Prostate gland (tissue), 2 donors: ENCODE results near the gene PAPOLB. TPM values are rescaled to one million over a fixed set of nuclear protein-coding genes. Genes with fewer than 3 reads are reported as not detected.

Experiments used
- DNase-seq: peaks from one replicate; pipeline ENCODE4 v3.0.0-alpha.2; 2019; ENCODE audit warnings: low spot score
- H3K27ac ChIP-seq, 2 donors: fragments of 200-600 bp; sonication (generic); 2 replicates each; pipeline ENCODE4 v1.5.1; 2017 to 2019
- H3K27me3 ChIP-seq: fragments of 200-600 bp; sonication (generic); replicated peaks from 2 replicates; pipeline ENCODE4 v1.5.1; 2019; ENCODE audit not compliant: insufficient read depth
- H3K36me3 ChIP-seq, 2 donors: fragments of 200-600 bp; sonication (generic); 1 replicate in 1 of 2; 2 replicates in 1 of 2; pipeline versions ENCODE4 v1.5.1 to v1.8.1; 2017 to 2019
- H3K4me1 ChIP-seq: fragments of 200-600 bp; sonication (generic); replicated peaks from 2 replicates; pipeline ENCODE4 v1.5.1; 2019
- H3K4me3 ChIP-seq, 2 donors: fragments of 200-600 bp; sonication (generic); 2 replicates each; pipeline ENCODE4 v1.5.1; 2017 to 2019
- H3K9me3 ChIP-seq: fragments of 200-600 bp; sonication (generic); 2 replicates; pipeline ENCODE4 v1.5.1; 2017
- POLR2A ChIP-seq: fragments of 450-650 bp; IDR thresholded peaks from one replicate; pipeline ENCODE4 v1.6.1; 2016; ENCODE audit warnings: antibody characterized with exemption, mild to moderate bottlenecking
- POLR2AphosphoS5 ChIP-seq: sonication (generic); formaldehyde crosslinking; IDR thresholded peaks from one replicate; pipeline ENCODE4 v1.6.1; 2017; ENCODE audit warnings: antibody characterized with exemption
- WGBS: methylation state at CpG from one replicate; pipeline ENCODE4 v1.1.5; 2018; 5-methylcytosine and 5-hydroxymethylcytosine counted together
- intact Hi-C: fragments of 100-400 bp; cut with DNase I; formaldehyde crosslinking; loops from one replicate; pipeline ENCODE4 v1.14.2; 2022
- small RNA-seq, 2 donors: library from RNA; depleted of rRNA; stranded (forward); fragments of <200 nt; gene quantifications; one replicate each; pipeline ENCODE3, GENCODE V24; 2016
- total RNA-seq, 2 donors: library from RNA; depleted of rRNA; stranded (reverse); fragments of >200 nt; gene quantifications; one replicate each; pipeline ENCODE4 v1.1.0, GENCODE V29; 2016
- TF ChIP-seq, protein P1 (sequence below), 4 experiments: fragments of 200-600 bp in 2 of 4; fragments of 450-650 bp in 2 of 4; sonication (generic) in 2 of 4; IDR thresholded peaks; 1 replicate in 3 of 4; 2 replicates in 1 of 4; pipeline ENCODE4 v1.5.1; 2016 to 2019; ENCODE audit warnings: antibody characterized with exemption in 4 of 4, mild to moderate bottlenecking in 2 of 4, moderate library complexity in 2 of 4

The PAPOLB gene
- total RNA-seq, 2 donors from 2014 or later = 4.7 TPM; not detected in 1

DNA sequence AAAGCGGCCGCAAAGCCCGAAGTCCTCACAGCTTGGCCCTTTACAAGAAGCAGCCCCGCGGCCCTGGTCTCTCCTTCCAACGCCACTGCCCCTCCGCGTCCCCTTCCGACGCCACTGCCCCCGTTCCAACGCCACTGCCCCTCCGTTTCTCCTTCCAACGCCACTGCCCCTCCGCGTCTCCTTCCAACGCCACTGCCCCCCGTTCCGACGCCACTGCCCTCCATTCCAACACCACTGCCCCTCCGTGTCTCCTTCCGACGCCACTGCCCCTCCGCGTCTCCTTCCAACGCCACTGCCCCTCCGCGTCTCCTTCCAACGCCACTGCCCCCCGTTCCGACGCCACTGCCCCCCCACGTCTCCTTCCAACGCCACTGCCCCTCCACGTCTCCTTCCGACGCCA lies 53.3 kb downstream of the PAPOLB start:
- no peaks in the 10 kb centered on the region for H3K4me1 ChIP-seq
- H3K9me3 ChIP-seq = no peaks in the 10 kb centered on the region
- WGBS = 83% methylated on average over 29 of the region's 37 CpGs
- no peak overlapping the region for H3K4me3 ChIP-seq
- intact Hi-C loops = no loop called here
- no peaks in the 10 kb centered on the region for H3K27me3 ChIP-seq
- no peak for TF ChIP-seq POLR2AphosphoS5
- TF ChIP-seq, protein P1, sequence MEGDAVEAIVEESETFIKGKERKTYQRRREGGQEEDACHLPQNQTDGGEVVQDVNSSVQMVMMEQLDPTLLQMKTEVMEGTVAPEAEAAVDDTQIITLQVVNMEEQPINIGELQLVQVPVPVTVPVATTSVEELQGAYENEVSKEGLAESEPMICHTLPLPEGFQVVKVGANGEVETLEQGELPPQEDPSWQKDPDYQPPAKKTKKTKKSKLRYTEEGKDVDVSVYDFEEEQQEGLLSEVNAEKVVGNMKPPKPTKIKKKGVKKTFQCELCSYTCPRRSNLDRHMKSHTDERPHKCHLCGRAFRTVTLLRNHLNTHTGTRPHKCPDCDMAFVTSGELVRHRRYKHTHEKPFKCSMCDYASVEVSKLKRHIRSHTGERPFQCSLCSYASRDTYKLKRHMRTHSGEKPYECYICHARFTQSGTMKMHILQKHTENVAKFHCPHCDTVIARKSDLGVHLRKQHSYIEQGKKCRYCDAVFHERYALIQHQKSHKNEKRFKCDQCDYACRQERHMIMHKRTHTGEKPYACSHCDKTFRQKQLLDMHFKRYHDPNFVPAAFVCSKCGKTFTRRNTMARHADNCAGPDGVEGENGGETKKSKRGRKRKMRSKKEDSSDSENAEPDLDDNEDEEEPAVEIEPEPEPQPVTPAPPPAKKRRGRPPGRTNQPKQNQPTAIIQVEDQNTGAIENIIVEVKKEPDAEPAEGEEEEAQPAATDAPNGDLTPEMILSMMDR (IDR thresholded peaks at IDR 0.05) = no peak
- TF ChIP-seq POLR2A = no peak
- no peak for DNase-seq
- no peaks in the 10 kb centered on the region for H3K36me3 ChIP-seq
- no peak overlapping the region for H3K27ac ChIP-seq

GRCh38 chr7:4808026-4808425 lies 53.8 kb downstream of the PAPOLB start:
- Histone ChIP-seq H3K4me1 (no peaks in the 10 kb centered on the region), H3K36me3 (no peaks in the 10 kb centered on the region), H3K27me3 (no peaks in the 10 kb centered on the region), H3K27ac (no peak overlapping the region), H3K9me3 (no peaks in the 10 kb centered on the region), H3K4me3 (no peak overlapping the region)
- 35% methylated on average over 5 of the region's 5 CpGs for WGBS
- DNase-seq = no peak
- TF ChIP-seq POLR2A = no peak
- TF ChIP-seq, protein P1 (IDR thresholded peaks at IDR 0.05) = no peak
- TF ChIP-seq POLR2AphosphoS5 = no peak
- intact Hi-C loops = no loop called here

Small RNAs within 50 kb of the gene (small RNA-seq; reads per million reads assigned to genes)
- 0 reads per million in 2 donors for gene RF00019

Other genes with a start within 250 kb of the PAPOLB start
- 10 to 100 TPM; 17.3 to 47.5 TPM for gene FOXK1, start 179.7 kb downstream of the PAPOLB start, total RNA-seq
- 10 to 100 TPM; 30.9 to 61.7 TPM for gene AP5Z1, start 86.4 kb downstream of the PAPOLB start, total RNA-seq
- gene RADIL, start 21.7 kb upstream of the PAPOLB start, total RNA-seq = 10 to 100 TPM in 1 of 2 donors, 1 to 10 TPM in 1; 1.8 to 12.0 TPM
- gene MMD2, start 97.2 kb upstream of the PAPOLB start, total RNA-seq = 10 to 100 TPM in 1 of 2 donors, not detected in 1; 14.7 TPM
- 10 to 100 TPM; 10.6 to 11.7 TPM for gene RBAK, start 183.8 kb upstream of the PAPOLB start, total RNA-seq